HG03354 (cell line): ENCODE measurements around the gene PRR35.

Source experiments
- ATAC-seq: cut with Tn5 transposase; IDR thresholded peaks from one replicate; pipeline ENCODE4 v1.9.1; 2021; ENCODE audit warnings: mild to moderate bottlenecking; ENCODE audit not compliant: unreplicated experiment, poor library complexity, severe bottlenecking

The PRR35 gene

GRCh38 chr16:576823-577201 lies 16.6 kb downstream of the PRR35 start:
- no peak for ATAC-seq

- ATAC-seq: no peak
Measured at GRCh38 chr16:577796-578195, 17.6 kb downstream of the PRR35 start.

- ATAC-seq: no peak
Measured at GRCh38 chr16:578232-578869, 18.2 kb downstream of the PRR35 start.

GRCh38 chr16:578870-579405 lies 18.7 kb downstream of the PRR35 start:
- no peak for ATAC-seq

GRCh38 chr16:580141-580945 lies 20.1 kb downstream of the PRR35 start:
- no peak for ATAC-seq

- no peak for ATAC-seq
Measured at GRCh38 chr16:580946-581498, 20.8 kb downstream of the PRR35 start.

GRCh38 chr16:582218-582613 lies 22.0 kb downstream of the PRR35 start:
- no peak for ATAC-seq

GRCh38 chr16:582614-583331 lies 22.6 kb downstream of the PRR35 start:
- ATAC-seq: no peak

- no peak for ATAC-seq
Measured at GRCh38 chr16:583470-583814, 23.2 kb downstream of the PRR35 start.

- no peak for ATAC-seq
Measured at GRCh38 chr16:583815-584591, 23.8 kb downstream of the PRR35 start.

GRCh38 chr16:585351-585750 lies 25.2 kb downstream of the PRR35 start:
- no peak for ATAC-seq

GRCh38 chr16:586047-586644 lies 26.0 kb downstream of the PRR35 start:
- no peak for ATAC-seq

- ATAC-seq: no peak
Measured at GRCh38 chr16:586645-587590, 26.7 kb downstream of the PRR35 start.

- ATAC-seq: peak; percentile 21
Measured at GRCh38 chr16:588639-588888, 28.4 kb downstream of the PRR35 start.

- peak; percentile 74 for ATAC-seq
Measured at GRCh38 chr16:588889-589657, 28.9 kb downstream of the PRR35 start.

GRCh38 chr16:589658-590187 lies 29.5 kb downstream of the PRR35 start, which contains the start of gene RAB40C:
Gene RAB40C (plus strand): TSS chr16:590066. CDS start chr16:590292, 226 bp downstream.
- peak; percentile 79 for ATAC-seq

GRCh38 chr16:590188-590814 lies 30.1 kb downstream of the PRR35 start:
- no peak for ATAC-seq
